ENCODE data around the gene CUBN.

DNA sequence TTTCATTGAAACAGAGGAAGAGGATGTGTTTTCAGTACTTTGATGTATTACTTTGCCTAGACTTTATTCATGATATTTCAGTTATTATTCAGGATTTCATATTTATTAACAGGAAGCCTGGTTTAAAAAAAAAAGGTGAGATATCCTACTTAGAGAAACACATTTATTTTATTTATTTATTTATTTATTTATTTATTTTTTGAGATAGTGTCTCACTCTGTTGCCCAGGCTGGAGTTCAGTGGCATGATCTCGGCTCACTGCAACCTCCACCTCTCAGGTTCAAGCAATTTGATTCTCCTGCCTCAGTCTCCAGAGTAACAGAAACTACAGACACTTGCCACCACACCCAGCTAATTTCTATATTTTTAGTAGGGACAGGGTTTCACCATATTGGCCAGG, 47.4 kb upstream of the CUBN start:
- TF ChIP-seq, protein P1, sequence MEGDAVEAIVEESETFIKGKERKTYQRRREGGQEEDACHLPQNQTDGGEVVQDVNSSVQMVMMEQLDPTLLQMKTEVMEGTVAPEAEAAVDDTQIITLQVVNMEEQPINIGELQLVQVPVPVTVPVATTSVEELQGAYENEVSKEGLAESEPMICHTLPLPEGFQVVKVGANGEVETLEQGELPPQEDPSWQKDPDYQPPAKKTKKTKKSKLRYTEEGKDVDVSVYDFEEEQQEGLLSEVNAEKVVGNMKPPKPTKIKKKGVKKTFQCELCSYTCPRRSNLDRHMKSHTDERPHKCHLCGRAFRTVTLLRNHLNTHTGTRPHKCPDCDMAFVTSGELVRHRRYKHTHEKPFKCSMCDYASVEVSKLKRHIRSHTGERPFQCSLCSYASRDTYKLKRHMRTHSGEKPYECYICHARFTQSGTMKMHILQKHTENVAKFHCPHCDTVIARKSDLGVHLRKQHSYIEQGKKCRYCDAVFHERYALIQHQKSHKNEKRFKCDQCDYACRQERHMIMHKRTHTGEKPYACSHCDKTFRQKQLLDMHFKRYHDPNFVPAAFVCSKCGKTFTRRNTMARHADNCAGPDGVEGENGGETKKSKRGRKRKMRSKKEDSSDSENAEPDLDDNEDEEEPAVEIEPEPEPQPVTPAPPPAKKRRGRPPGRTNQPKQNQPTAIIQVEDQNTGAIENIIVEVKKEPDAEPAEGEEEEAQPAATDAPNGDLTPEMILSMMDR (IDR thresholded peaks at IDR 0.05), result no peak
- no peak for TF ChIP-seq POLR2A (IDR thresholded peaks at IDR 0.05)
